PC-3 (cell line): ENCODE results near the gene CPOX. TPM values are rescaled to one million over a fixed set of nuclear protein-coding genes. Genes with fewer than 3 reads are reported as not detected.

ENCODE experiments used
- ATAC-seq: fragments of 200-7000 bp; cut with Tn5 transposase; 2 replicates; pipeline ENCODE4 v1.9.1; 2020; ENCODE audit warnings: mild to moderate bottlenecking, moderate library complexity
- BruUV-seq: library from RNA; stranded (reverse); fragments of 400-500 nt; replicated peaks from 2 replicates; lab custom pipeline; 2021; lab: Mats Ljungman, UMichigan
- CTCF ChIA-PET: fragments of 300-600 bp; sonication (Branson Sonifier 250); formaldehyde crosslinking; loops from one replicate; lab custom pipeline; 2022; ENCODE audit warnings: antibody characterized with exemption; lab: Charles Lee
- POLR2A ChIA-PET: fragments of 300-600 bp; sonication (Branson Sonifier 250); formaldehyde crosslinking; loops from one replicate; lab custom pipeline; 2022; ENCODE audit warnings: antibody characterized with exemption; ENCODE audit not compliant: unreplicated experiment; lab: Charles Lee
- DNase-seq: peaks from one replicate; pipeline ENCODE4 v3.0.0-alpha.2; 2015
- H2AFZ ChIP-seq: fragments of 300-600 bp; sonication (generic); 2 replicates; pipeline ENCODE4 v1.6.0; 2016; ENCODE audit warnings: antibody characterized with exemption, low read length
- H3F3A ChIP-seq: fragments of 300-600 bp; sonication (generic); one replicate; pipeline ENCODE4 v1.6.0; 2017; ENCODE audit warnings: antibody characterized with exemption, low read length, control low read depth, mild to moderate bottlenecking; ENCODE audit not compliant: unreplicated experiment
- H3K27ac ChIP-seq: fragments of 300-600 bp; sonication (generic); 2 replicates; pipeline ENCODE4 v1.5.1; 2016; ENCODE audit warnings: mild to moderate bottlenecking, low read length
- H3K27me3 ChIP-seq: fragments of 300-600 bp; sonication (generic); 2 replicates; pipeline ENCODE4 v1.6.1; 2016; ENCODE audit warnings: low read length, mixed read lengths
- H3K36me3 ChIP-seq: fragments of 300-600 bp; sonication (generic); 2 replicates; pipeline ENCODE4 v1.6.1; 2016; ENCODE audit warnings: low read depth, mixed run types, low read length, mixed read lengths
- H3K4me1 ChIP-seq: fragments of 300-600 bp; sonication (generic); 2 replicates; pipeline ENCODE4 v1.5.1; 2016; ENCODE audit warnings: low read length; ENCODE audit not compliant: insufficient read depth
- H3K4me2 ChIP-seq: fragments of 300-600 bp; sonication (generic); 2 replicates; pipeline ENCODE4 v1.6.0; 2016; ENCODE audit warnings: low read length
- H3K4me3 ChIP-seq: fragments of 300-600 bp; sonication (generic); 2 replicates; pipeline ENCODE4 v1.5.1; 2016; ENCODE audit warnings: mild to moderate bottlenecking, low read length, mixed read lengths
- H3K79me2 ChIP-seq: fragments of 300-600 bp; sonication (generic); 2 replicates; pipeline ENCODE4 v1.6.1; 2017; ENCODE audit warnings: low read length, mixed read lengths
- H3K9ac ChIP-seq: fragments of 300-600 bp; sonication (generic); 2 replicates; pipeline ENCODE4 v1.6.0; 2016; ENCODE audit warnings: mild to moderate bottlenecking, low read length
- H3K9me2 ChIP-seq: fragments of 300-600 bp; sonication (generic); replicated peaks from 2 replicates; pipeline ENCODE4 v1.6.1; 2016; ENCODE audit warnings: mixed run types, low read length, mixed read lengths
- H3K9me3 ChIP-seq: fragments of 300-600 bp; sonication (generic); 2 replicates; pipeline ENCODE4 v1.6.1; 2016; ENCODE audit warnings: low read length, mixed read lengths
- H4K20me1 ChIP-seq: fragments of 300-600 bp; sonication (generic); 2 replicates; pipeline ENCODE4 v1.6.1; 2016; ENCODE audit warnings: low read length, mixed read lengths
- EZH2 ChIP-seq: fragments of 300-600 bp; sonication (generic); IDR thresholded peaks from one replicate; pipeline ENCODE4 v1.6.1; 2017; ENCODE audit warnings: antibody characterized with exemption, mild to moderate bottlenecking, low read length; ENCODE audit not compliant: unreplicated experiment
- EZH2phosphoT487 ChIP-seq: fragments of 300-600 bp; sonication (generic); IDR thresholded peaks from 2 replicates; pipeline ENCODE4 v1.6.1; 2018; ENCODE audit warnings: mild to moderate bottlenecking, antibody characterized with exemption, low read length, borderline replicate concordance
- intact Hi-C: fragments of 100-400 bp; cut with micrococcal nuclease; formaldehyde crosslinking; loops from 2 replicates; pipeline ENCODE4 v1.9.0; 2023
- total RNA-seq: library from RNA; depleted of rRNA; stranded (reverse); fragments of >200 nt; gene quantifications from 2 replicates; pipeline ENCODE4 v1.2.3, GENCODE V29; 2014
- TF ChIP-seq, protein P1 (sequence below): fragments of 300-600 bp; sonication (generic); conservative IDR thresholded peaks from 2 replicates; pipeline ENCODE4 v1.5.1; 2017; ENCODE audit warnings: antibody characterized with exemption, low read depth, mild to moderate bottlenecking, low read length

Gene CPOX
- total RNA-seq, 1 experiment from 2014 or later: 62.0 TPM

DNA sequence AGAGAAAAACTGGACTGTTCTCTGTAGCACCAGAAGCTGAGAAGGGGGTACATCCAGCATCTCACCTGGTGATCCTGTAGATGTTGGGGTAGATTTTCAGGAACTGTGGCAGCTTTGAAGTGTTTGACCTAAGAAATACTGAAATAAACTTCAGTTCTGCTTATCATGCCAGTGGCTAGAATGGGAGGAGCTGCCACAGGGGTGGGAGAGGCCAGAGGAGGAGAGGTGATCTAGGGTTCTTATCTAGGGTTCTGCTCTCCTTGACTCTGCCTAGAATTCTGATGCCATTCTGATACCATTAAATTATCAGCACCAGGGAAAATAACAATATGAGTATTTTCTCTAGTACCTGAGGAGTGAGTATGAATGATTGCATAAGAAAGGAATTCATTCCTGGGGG, 10.2 kb upstream of the CPOX start:
- H3K9me3 ChIP-seq: no peaks in the 10 kb centered on the region
- H3K36me3 ChIP-seq: no peaks in the 10 kb centered on the region
- H3K27ac ChIP-seq: no peak overlapping the region
- no peaks in the 10 kb centered on the region for H3K4me1 ChIP-seq
- BruUV-seq: no TSS peak
- H3K4me2 ChIP-seq: no peak overlapping the region
- no peak overlapping the region for H2AFZ ChIP-seq
- H3K4me3 ChIP-seq: no peak overlapping the region
- H3F3A ChIP-seq: no peaks in the 10 kb centered on the region
- intact Hi-C loops: loop anchor here (2.0 kb wide), 3 partner anchors 185 to 391 kb away; no protein-coding TSS in a partner anchor
- H4K20me1 ChIP-seq: no peaks in the 10 kb centered on the region
- ChIA-PET CTCF (interaction anchor here (0.6 to 1.0 kb wide), 2 partner anchors 54 to 107 kb away, joined by 3 to 17 read pairs; no protein-coding TSS in a partner anchor), POLR2A (no interaction called here)
- ATAC-seq (peak; percentile 7; the same call in 1 of the 2 replicates), DNase-seq (no peak)
- TF ChIP-seq EZH2phosphoT487 (no peak), EZH2 (no peak)
- TF ChIP-seq, protein P1, sequence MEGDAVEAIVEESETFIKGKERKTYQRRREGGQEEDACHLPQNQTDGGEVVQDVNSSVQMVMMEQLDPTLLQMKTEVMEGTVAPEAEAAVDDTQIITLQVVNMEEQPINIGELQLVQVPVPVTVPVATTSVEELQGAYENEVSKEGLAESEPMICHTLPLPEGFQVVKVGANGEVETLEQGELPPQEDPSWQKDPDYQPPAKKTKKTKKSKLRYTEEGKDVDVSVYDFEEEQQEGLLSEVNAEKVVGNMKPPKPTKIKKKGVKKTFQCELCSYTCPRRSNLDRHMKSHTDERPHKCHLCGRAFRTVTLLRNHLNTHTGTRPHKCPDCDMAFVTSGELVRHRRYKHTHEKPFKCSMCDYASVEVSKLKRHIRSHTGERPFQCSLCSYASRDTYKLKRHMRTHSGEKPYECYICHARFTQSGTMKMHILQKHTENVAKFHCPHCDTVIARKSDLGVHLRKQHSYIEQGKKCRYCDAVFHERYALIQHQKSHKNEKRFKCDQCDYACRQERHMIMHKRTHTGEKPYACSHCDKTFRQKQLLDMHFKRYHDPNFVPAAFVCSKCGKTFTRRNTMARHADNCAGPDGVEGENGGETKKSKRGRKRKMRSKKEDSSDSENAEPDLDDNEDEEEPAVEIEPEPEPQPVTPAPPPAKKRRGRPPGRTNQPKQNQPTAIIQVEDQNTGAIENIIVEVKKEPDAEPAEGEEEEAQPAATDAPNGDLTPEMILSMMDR: no peak
- H3K9ac ChIP-seq: no peak overlapping the region
- H3K27me3 ChIP-seq: no peaks in the 10 kb centered on the region
- no peaks in the 10 kb centered on the region for H3K9me2 ChIP-seq
- no peaks in the 10 kb centered on the region for H3K79me2 ChIP-seq

DNA sequence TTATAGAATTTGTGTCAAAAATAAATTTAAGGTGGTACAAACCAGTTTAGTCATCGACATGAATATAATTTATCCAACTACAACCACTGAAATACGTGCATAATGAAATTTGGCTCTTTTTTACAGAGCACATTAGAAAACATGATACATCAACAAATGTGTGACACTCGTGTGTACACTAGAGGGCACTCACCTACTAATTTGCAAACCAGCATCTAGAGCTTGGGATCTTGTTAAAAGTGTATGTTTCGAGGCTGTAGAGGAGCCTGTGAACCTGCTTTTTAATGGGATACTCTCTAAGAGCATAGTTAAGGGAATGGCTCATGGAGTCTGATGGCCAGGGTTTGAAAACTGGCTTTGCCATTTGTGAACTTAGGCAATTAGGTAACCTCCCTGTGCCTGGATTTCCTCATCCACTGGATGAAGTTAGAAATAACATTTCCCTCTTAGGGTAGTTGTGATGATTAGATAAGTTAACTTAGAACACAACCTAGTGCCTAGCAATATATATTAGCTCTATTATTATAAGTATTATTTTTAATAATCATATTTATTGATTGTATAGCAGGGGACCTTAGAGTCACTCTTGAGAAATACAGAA, 8.8 kb upstream of the CPOX start:
- H3K27ac ChIP-seq: no peak overlapping the region
- no peak overlapping the region for H3K4me2 ChIP-seq
- no peaks in the 10 kb centered on the region for H3K27me3 ChIP-seq
- H3K9me3 ChIP-seq: no peaks in the 10 kb centered on the region
- H3K79me2 ChIP-seq: no peaks in the 10 kb centered on the region
- DNase-seq (peak; percentile 78), ATAC-seq (peak; percentile 86)
- ChIA-PET POLR2A (no interaction called here), CTCF (interaction anchor here (0.6 to 1.8 kb wide), 4 partner anchors 55 to 213 kb away, joined by 4 to 14 read pairs (median 11); no protein-coding TSS in a partner anchor)
- no peaks in the 10 kb centered on the region for H4K20me1 ChIP-seq
- no peak overlapping the region for H3K4me3 ChIP-seq
- intact Hi-C loops: loop anchor here (1.0 to 2.0 kb wide), 6 partner anchors 55 to 393 kb away; no protein-coding TSS in a partner anchor
- no peaks in the 10 kb centered on the region for H3F3A ChIP-seq
- H3K36me3 ChIP-seq: no peaks in the 10 kb centered on the region
- H3K9me2 ChIP-seq: no peaks in the 10 kb centered on the region
- no peak overlapping the region for H3K9ac ChIP-seq
- H2AFZ ChIP-seq: no peak overlapping the region
- TF ChIP-seq, protein P1: peak; percentile 96
- TF ChIP-seq EZH2phosphoT487: no peak
- no peak for TF ChIP-seq EZH2
- H3K4me1 ChIP-seq: no peaks in the 10 kb centered on the region
- no TSS peak for BruUV-seq

DNA sequence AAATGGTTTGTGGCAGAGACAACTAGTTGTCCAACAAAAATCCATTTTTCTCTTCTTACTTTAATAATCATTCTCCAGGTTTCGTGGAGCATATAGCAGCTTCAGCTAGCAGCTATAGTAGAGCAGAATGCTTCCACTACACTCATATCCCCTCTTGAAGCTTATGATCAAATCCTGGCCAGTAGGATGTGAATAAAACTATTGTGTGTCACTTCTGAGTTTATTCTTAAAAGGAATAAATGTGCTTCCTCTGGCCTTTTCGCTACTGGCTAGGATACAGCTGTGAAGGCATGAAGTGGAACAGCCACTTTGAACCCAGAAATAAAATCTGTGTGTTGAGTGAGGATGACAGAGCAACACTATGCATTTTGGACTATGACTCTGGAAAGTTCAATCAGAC, 7.8 kb upstream of the CPOX start:
- DNase-seq (no peak), ATAC-seq (no peak)
- no peaks in the 10 kb centered on the region for H3K4me1 ChIP-seq
- H4K20me1 ChIP-seq: no peaks in the 10 kb centered on the region
- no peak overlapping the region for H3K27ac ChIP-seq
- H3K9me3 ChIP-seq: no peaks in the 10 kb centered on the region
- H3K4me2 ChIP-seq: no peak overlapping the region
- H3K9ac ChIP-seq: no peak overlapping the region
- no peaks in the 10 kb centered on the region for H3K79me2 ChIP-seq
- intact Hi-C loops: no loop called here
- no peaks in the 10 kb centered on the region for H3K36me3 ChIP-seq
- POLR2A ChIA-PET: no interaction called here
- TF ChIP-seq, protein P1: no peak
- TF ChIP-seq EZH2phosphoT487 (no peak), EZH2 (no peak)
- no TSS peak for BruUV-seq
- no peaks in the 10 kb centered on the region for H3K9me2 ChIP-seq
- CTCF ChIA-PET: interaction anchor here (1.3 to 1.8 kb wide), 2 partner anchors 56 to 214 kb away, joined by 4 to 14 read pairs; no protein-coding TSS in a partner anchor
- H3K27me3 ChIP-seq: no peaks in the 10 kb centered on the region
- H3F3A ChIP-seq: no peaks in the 10 kb centered on the region
- H2AFZ ChIP-seq: no peak overlapping the region
- H3K4me3 ChIP-seq: no peak overlapping the region
